Breast epithelium (tissue), 4 donors: ENCODE measurements around the gene PSMD12. TPM values are rescaled to one million over a fixed set of nuclear protein-coding genes. Genes with fewer than 3 reads are reported as not detected.

Experiments
- DNase-seq, 2 donors: peaks; one replicate each; pipeline ENCODE4 v3.0.0-alpha.2; 2019; ENCODE audit warnings: low spot score in 2 of 2
- H3K27ac ChIP-seq, 2 donors: fragments of 200-600 bp; sonication (generic) in 1 of 2; one replicate each; pipeline ENCODE4 v1.5.1; 2016 to 2019; ENCODE audit warnings: mild to moderate bottlenecking in 1 of 2
- H3K27me3 ChIP-seq, 2 donors: fragments of 200-600 bp; sonication (generic) in 1 of 2; one replicate each; pipeline versions ENCODE4 v1.5.1 to v1.6.0; 2017 to 2019; ENCODE audit warnings: control low read depth in 1 of 2, mild to moderate bottlenecking in 1 of 2
- H3K36me3 ChIP-seq: fragments of 200-600 bp; one replicate; pipeline ENCODE4 v1.5.1; 2019
- H3K4me1 ChIP-seq, 2 donors: fragments of 200-600 bp; sonication (generic); one replicate each; pipeline ENCODE4 v1.5.1; 2016 to 2019; ENCODE audit warnings: control low read depth in 1 of 2
- H3K4me3 ChIP-seq, 3 donors: fragments of 200-600 bp; sonication (generic); 1 replicate in 2 of 3; 2 replicates in 1 of 3; pipeline ENCODE4 v1.5.1; 2016 to 2019; ENCODE audit warnings: mild to moderate bottlenecking in 3 of 3, moderate library complexity in 2 of 3
- H3K9me3 ChIP-seq, 2 donors: fragments of 200-600 bp; sonication (generic) in 1 of 2; one replicate each; pipeline ENCODE4 v1.5.1; 2016 to 2019; ENCODE audit warnings: control low read depth in 1 of 2
- POLR2A ChIP-seq: fragments of 450-650 bp; IDR thresholded peaks from one replicate; pipeline ENCODE4 v1.6.1; 2016; ENCODE audit warnings: antibody characterized with exemption, mild to moderate bottlenecking, moderate library complexity
- POLR2AphosphoS5 ChIP-seq, 3 donors: sonication (generic); formaldehyde crosslinking; IDR thresholded peaks; one replicate each; pipeline ENCODE4 v1.6.1; 2017; ENCODE audit warnings: antibody characterized with exemption in 3 of 3
- intact Hi-C: fragments of 100-400 bp; cut with DNase I; formaldehyde crosslinking; loops from one replicate; pipeline ENCODE4 v1.15.1; 2023; ENCODE audit warnings: low total_unique reads
- total RNA-seq, 3 donors: library from RNA; depleted of rRNA; stranded (reverse); fragments of >200 nt; gene quantifications; one replicate each; pipeline ENCODE4 v1.1.0, GENCODE V29; 2016
- TF ChIP-seq, protein P1 (sequence below), 3 donors: fragments of 450-650 bp; IDR thresholded peaks; one replicate each; pipeline ENCODE4 v1.5.1; 2016 to 2017; ENCODE audit warnings: antibody characterized with exemption in 3 of 3, mild to moderate bottlenecking in 3 of 3, moderate library complexity in 3 of 3

PSMD12 gene
- total RNA-seq, 3 donors from 2014 or later = 21.2 to 33.6 (median 30.5) TPM

DNA sequence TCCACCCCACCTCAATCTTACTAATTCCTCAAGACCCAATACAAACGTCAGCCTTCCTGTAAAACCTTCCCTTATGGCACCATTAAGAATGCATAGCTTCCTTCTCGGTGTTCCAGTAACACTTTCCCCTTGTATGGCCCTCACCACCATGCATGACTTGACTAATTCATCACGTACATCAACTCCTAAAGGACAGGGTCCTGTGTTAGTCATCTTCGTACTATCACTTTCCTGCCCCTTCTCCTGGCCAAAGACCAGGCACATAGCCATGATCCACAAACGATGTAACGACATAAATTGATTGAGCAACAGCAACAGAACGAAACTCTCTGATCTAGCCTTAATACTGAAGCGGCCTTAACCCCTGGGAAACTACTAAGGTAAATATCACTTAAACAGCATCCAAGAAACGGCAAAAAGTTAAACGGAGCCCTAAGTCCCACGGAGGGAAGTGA is 612 bp downstream of the PSMD12 start:
- Histone ChIP-seq H3K9me3 (no peaks in the 10 kb centered on the region), H3K36me3 (no peaks in the 10 kb centered on the region), H3K27ac (peak overlapping the region; percentile 93 to 95), H3K27me3 (no peaks in the 10 kb centered on the region), H3K4me3 (peak overlapping the region; percentile 89 to 99 (median 95)), H3K4me1 (no peaks in the 10 kb centered on the region)
- no peak for DNase-seq
- intact Hi-C loops = no loop called here
- TF ChIP-seq, protein P1, sequence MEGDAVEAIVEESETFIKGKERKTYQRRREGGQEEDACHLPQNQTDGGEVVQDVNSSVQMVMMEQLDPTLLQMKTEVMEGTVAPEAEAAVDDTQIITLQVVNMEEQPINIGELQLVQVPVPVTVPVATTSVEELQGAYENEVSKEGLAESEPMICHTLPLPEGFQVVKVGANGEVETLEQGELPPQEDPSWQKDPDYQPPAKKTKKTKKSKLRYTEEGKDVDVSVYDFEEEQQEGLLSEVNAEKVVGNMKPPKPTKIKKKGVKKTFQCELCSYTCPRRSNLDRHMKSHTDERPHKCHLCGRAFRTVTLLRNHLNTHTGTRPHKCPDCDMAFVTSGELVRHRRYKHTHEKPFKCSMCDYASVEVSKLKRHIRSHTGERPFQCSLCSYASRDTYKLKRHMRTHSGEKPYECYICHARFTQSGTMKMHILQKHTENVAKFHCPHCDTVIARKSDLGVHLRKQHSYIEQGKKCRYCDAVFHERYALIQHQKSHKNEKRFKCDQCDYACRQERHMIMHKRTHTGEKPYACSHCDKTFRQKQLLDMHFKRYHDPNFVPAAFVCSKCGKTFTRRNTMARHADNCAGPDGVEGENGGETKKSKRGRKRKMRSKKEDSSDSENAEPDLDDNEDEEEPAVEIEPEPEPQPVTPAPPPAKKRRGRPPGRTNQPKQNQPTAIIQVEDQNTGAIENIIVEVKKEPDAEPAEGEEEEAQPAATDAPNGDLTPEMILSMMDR (IDR thresholded peaks at IDR 0.05) = no peak
- TF ChIP-seq POLR2A (no peak), POLR2AphosphoS5 (IDR thresholded peaks at IDR 0.05) (no peak)

DNA sequence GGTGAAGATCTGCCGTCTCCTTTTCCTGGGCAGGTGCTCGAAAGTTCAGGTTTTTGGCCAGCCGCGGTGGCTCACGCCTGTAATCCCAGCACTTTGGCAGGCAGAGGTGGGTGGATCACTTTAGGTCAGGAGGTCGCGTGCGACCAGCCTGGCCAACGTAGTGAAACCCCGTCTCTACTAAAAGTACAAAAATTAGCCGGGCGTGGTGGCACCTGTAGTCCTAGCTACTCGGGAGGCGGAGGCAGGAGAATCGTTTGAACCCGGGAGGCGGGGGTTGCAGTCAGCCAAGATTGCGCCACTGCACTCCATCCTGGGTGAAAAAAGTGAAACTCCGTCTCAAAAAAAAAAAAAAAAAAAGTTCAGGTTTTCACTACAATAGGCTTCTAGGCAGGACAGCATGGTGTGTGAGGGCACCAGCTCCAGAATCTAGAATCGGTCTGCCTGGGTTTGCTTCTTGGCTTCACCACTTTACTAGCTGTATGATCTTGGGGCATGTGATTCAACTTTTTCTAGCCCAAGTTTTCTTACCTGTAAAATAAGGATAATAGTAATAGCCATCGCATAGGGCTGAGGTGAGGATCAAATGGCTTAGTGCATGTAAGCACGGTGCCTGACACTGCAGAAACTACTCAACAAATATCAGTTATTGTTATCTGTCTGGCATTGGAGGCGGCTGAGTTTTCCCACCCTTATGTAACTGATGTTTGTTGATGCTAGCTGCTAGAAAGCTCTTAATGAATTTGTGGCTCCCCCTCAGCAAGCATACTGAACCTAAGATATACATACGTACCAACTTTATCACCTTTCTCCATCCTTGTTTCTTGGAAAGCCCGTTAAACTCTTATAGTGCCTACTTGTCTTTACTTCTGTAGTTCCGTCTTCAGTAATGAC is 1.3 kb downstream of the PSMD12 start:
- Histone ChIP-seq H3K4me3 (peak overlapping the region; percentile 89 to 99 (median 95)), H3K27ac (peak overlapping the region; percentile 93 to 95), H3K27me3 (no peaks in the 10 kb centered on the region), H3K4me1 (no peaks in the 10 kb centered on the region), H3K36me3 (no peaks in the 10 kb centered on the region), H3K9me3 (no peaks in the 10 kb centered on the region)
- TF ChIP-seq POLR2AphosphoS5 (IDR thresholded peaks at IDR 0.05) (no peak), POLR2A (no peak)
- TF ChIP-seq, protein P1 (IDR thresholded peaks at IDR 0.05) = no peak
- DNase-seq = no peak
- intact Hi-C loops = no loop called here

DNA sequence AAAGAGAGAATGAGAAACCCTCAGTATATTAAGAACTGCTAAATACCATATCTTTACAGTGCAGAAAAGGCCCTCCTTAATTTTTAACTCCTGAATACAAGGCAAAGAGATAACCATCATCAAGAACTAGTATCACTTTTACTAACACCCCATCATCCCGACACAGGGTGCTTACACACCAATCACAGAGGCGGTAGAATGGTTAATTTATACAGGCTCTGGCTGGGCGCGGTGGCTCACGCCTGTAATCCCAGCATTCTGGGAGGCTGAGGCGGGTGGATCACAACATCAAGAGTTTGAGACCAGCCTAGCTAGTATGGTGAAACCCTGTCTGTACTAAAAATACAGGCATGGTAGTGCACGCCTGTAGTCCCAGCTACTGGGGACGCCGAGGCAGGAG is 4.2 kb downstream of the PSMD12 start:
- Histone ChIP-seq H3K27me3 (no peaks in the 10 kb centered on the region), H3K9me3 (no peaks in the 10 kb centered on the region), H3K4me1 (no peaks in the 10 kb centered on the region), H3K4me3 (no peak overlapping the region), H3K36me3 (no peaks in the 10 kb centered on the region), H3K27ac (no peak overlapping the region)
- no peak for DNase-seq
- intact Hi-C loops = no loop called here
- TF ChIP-seq, protein P1 (IDR thresholded peaks at IDR 0.05) = no peak
- TF ChIP-seq POLR2A = no peak
- TF ChIP-seq POLR2AphosphoS5 (IDR thresholded peaks at IDR 0.05) = no peak

DNA sequence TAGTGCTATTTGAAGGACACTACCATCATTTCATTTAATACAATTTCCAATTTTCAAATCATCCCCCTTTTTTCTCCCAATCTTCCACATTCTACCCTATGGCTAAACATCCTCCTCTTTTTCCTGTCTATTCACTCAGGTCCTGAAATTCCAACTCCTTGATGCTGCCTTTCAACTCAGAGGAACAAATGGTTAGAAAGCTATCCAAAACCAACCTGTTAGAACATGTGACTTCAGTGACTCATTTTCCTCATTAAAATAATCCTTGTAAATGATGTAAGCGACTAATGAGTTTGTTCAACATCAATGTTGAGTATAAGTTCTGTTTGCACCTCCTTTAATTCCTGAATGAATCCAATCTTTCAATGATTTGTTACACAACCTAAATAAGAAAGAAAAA is 5.5 kb downstream of the PSMD12 start:
- no peak overlapping the region for H3K4me3 ChIP-seq
- no peak for TF ChIP-seq POLR2AphosphoS5 (IDR thresholded peaks at IDR 0.05)
- TF ChIP-seq POLR2A = no peak
- TF ChIP-seq, protein P1 (IDR thresholded peaks at IDR 0.05) = no peak
- H3K9me3 ChIP-seq = no peaks in the 10 kb centered on the region
- no peak overlapping the region for H3K27ac ChIP-seq
- H3K27me3 ChIP-seq = no peaks in the 10 kb centered on the region
- H3K4me1 ChIP-seq = no peaks in the 10 kb centered on the region
- no peak for DNase-seq
- intact Hi-C loops = no loop called here
- H3K36me3 ChIP-seq = no peaks in the 10 kb centered on the region

DNA sequence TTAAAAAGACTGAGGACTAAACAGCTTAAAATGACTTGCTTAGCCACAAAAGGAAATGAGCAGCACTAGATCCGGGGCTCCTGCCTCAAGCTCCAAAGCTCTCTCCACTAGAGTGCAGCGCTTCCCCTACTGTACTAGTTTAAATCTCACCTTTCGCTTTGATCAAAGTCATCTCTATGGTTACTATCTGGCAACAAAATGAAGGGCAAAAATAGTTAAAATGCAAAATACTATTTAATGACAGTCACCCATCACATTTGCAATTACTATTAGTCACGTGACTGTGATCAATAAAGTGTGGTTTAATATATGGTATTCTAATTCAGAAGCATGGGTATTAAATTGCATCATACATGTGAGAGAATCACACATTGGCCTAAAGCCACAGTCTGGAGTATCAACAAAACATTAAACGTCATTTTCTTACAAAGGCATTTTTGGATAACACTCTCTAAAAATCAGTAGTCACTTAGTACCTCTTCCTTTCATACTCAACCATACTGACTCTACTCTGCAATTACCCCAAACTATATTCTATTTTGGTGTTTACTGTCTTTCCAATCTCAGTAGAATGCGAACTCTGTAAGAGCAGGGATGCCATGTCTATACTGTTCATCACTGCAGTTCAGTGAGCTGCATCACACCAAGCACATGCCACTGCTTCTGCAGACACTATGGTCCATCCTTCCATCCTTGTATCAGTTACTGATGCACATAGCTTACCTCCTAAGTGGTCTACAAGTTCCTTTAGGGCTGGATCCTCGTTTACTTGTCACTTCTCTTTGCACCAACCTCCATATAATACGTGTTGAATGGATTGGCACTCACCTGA is 6.2 kb downstream of the PSMD12 start:
- H3K36me3 ChIP-seq = no peaks in the 10 kb centered on the region
- no peak for DNase-seq
- H3K9me3 ChIP-seq = no peaks in the 10 kb centered on the region
- intact Hi-C loops = no loop called here
- no peak overlapping the region for H3K4me3 ChIP-seq
- no peaks in the 10 kb centered on the region for H3K27me3 ChIP-seq
- no peak overlapping the region for H3K27ac ChIP-seq
- H3K4me1 ChIP-seq = no peaks in the 10 kb centered on the region
- TF ChIP-seq, protein P1 (IDR thresholded peaks at IDR 0.05) = no peak
- TF ChIP-seq POLR2AphosphoS5 (IDR thresholded peaks at IDR 0.05) = no peak
- TF ChIP-seq POLR2A = no peak
